ENCODE measurements around the gene HYCC1.

The HYCC1 gene

DNA sequence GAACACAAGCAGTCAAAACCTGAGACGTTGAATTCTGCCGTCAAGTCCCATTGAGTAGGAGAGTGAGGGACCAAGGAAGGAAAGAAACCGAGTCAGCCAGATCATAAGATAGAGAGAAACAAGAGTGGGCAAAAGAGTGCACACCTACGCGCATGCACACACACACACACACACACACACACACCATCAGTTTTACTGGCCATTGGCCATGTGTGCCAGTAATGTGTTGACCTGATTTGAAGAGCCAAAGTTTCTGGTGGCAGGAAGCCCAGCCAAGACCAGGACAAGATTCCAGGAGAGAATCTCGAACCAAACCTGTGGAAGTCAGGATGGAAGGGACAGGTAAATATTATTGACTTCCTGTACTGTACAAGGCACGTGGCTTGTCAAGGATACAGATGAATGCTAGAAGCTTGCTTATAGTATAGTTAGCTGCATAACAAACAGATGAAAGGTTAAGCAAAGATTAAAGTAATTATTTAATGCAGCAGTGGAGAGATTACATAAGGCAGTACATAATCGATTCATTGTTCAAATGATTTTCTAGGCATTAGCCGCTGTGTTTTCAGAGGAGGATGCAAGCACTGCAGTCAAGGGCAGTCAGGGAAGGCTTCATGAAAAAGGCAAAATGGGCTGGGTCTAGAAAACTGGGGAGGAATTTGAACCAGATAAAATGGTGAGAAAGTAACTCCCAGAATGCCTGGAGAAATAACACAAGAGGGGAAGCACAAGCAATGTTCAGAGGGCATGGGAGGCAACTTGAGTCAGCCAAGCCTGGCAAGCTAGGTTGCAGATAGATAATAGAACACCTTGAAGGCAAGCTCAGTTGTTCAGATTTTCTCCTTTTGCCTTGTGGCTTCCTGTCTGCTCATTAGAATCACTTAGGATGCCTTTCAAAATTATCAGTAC lies 2.7 kb upstream of the HYCC1 start:
- DNase-seq = no peak

DNA sequence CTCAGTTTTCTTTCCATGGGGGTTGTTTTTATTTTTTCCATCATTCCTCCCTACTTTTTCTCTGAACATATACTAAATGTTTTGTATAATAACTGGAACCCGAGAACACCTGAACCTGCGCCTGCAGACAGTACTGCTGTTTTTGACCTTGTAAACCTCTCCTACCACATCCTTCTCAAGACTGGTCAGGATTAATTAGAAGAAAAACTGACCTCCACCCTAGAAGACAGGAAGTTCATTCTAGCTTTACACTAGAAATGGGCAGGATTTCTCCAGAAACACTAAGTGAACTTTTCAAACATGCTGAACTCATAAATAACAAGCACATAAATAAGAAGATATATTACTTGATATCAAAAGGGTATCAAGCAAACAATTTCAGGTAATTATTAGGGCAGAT lies 751 bp upstream of the HYCC1 start:
- DNase-seq = no peak

DNA sequence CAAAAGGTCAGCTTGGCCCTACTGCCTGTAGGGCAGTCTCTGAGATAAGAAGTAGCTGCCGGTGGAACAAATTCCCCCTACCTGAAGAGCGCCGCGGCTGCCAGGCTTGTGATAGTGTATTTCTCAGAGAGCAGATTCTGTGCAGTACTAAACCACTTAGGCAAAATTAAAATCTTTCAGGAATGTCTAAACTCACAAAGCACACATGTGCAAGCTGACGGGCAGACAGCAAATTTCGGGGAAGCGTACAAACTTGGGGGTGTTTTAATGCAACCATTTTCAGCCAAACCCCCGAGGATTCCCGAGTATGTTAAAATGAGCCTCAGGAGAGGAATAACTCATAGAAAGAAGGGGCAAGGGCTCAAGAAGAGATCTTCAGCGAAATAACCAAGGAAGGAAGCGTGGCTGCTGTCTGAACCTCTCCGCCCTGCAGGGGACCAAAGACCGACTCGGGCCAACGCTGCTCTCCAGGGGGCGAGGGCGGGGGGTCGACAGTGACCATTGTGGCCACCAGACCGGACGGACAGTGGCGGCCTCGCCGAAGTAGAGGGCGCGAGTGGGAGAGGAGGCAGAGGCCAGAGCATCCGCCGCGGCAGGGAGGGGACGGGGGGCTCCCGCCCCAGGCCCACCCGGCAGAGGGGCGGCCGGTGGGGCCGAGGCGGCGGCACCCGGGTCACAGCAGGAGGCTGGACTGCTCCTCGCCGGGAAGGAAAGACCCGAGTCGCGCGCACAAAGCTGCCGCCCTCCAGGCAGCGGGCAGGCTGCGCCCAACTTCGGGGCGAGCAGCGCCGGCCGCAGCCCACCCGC lies 819 bp downstream of the HYCC1 start:
- peak; percentile 59 for DNase-seq

DNA sequence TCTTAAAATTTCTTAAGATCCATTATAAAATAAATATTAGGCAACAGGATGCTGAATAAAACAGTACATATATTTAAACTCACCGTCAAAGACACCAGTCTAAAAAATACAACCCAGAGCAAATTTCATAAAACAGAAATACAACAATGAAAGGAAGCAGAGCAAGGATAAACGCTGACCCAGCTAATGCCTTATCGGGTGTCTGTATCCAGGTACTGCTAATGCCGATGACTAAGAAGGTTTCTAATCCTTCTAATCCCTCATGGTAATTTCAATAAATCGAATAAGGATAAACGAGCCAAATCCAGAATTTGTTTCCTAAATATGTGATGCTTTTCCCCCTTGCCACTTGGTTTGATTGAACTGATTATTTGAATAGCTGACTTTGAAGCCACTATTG lies 1.7 kb downstream of the HYCC1 start:
- DNase-seq = no peak

DNA sequence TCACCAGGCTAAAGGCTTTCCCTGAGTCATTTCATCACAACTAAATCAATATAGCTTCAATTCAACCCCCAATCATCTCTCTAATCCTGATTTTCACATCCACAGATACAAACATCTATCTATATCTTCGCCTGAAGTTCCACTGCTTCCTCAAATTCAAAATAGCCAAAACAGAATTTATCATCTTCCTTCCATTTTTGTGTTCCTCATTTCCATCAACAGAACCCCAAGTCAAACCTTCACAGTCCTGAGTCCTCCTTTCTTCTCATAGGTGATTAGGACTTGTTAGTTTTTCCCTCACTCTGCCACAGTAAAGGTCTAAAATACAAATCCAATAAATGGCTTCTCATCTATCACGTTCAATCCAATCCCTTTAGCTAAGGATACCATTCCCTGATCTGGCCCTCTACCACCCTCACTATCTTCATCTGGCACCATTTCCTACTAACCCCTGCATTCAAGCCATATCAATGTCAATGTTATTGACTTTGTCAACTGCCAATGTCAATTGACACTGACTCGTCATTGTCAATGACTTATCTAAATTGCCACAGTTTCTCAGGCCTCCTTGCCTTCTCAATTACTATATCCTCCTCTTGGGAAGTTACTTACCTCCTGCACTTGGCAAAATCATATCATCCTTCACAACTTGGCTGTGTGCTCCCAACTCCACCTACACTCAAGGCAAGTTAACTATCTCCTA lies 2.6 kb downstream of the HYCC1 start:
- no peak for DNase-seq

DNA sequence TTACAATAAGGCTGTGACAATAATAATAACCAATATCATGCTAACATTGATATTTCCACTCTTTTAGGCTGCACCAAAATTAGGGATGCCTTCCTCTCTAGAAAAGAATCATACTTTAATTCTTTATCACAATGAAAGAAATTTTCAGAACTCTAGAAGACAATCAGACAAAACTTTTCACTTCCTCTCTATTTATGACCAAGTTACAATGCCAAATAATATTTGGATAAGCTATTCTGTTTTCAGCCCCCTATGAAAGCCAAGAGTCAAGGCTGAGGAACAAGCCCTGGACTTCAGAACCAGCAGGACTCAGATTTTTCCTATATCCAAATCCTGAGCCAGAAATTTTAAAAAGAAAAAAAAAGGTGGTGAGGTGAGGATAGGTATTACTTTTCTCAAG lies 4.6 kb downstream of the HYCC1 start:
- DNase-seq = no peak

DNA sequence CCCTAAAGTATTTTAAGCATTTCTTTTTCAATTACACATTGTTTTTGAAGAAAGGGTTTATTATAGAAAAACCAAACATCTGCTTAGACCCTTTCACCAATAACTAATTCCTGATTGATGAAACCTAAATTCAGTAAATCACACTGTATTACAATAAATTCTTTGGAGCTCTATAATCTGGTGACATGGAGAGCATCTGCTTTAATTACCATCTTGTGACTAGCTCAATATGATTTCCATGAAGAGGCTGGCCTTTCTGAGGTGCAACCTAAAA lies 9.7 kb downstream of the HYCC1 start:
- no peak for DNase-seq

DNA sequence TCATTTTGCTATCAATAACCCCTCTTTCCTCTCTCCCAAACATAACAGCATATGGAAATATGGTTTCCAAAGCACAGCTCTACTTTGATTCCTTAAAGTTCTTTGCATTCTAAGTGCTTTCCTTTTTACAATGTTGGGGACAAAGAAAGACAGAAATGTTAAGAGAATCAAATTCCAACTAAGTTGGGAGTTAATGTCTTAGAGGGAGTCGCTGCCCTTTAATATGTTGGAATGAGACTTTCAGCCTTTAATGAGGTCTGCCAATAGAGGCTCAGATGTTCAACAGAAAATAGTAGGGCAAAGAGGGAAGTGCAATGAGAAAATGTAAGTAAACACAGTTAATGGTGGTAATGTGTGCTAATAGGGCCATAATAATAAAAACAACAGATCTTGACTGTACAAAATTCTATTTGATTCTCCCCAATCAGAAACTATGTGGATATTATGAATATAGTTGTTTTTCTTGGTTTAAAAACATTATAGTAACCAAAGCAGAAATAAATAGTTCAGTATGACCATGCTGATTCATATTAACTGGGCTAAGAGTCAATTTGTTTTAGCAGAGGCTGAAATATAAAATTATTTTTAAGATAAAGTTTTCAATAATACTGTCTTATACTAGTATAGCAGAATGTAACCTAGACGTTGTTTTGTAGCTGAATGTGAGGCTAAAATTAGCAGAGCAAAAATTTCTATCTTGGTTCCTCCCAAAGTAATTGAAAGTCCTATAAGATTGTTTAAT lies 10.3 kb downstream of the HYCC1 start:
- DNase-seq = no peak

DNA sequence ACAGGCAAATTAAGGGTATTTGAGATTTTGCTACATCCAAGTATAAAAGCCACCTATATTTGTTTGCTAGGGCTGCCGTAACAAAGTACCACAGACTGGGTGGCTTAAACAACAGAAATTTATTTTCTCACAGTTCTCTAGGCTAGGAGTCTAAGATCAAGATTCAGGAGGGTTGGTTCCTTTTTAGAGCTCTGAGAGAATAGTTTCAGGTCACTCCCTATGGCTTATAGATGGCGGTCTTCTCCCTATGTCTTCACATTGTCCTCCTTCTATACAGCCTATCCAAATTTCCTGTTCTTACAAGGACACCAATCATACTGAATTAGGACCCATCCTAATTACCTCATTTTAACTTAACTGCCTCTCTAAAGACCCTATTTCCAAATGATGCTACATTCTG lies 11.2 kb downstream of the HYCC1 start:
- DNase-seq = no peak

DNA sequence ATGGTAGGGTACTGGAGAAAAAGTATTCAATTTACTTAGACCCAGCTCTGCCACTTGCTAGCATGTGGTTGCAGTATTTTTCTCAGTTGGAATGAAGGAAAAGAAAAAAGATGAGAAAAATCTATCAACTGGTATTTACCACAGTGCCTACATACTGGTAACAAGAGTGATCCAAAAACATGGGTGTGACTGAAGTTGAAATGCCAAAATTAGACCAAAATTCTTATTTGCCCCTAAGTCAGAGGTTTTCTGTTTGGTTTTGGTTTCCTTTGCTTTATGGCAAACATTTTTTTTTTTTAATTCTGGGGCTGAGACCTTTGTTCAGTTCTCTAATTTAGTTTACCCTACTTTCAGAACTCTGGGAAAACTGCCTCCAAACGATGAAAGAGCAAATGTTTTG lies 12.3 kb downstream of the HYCC1 start:
- DNase-seq = no peak

DNA sequence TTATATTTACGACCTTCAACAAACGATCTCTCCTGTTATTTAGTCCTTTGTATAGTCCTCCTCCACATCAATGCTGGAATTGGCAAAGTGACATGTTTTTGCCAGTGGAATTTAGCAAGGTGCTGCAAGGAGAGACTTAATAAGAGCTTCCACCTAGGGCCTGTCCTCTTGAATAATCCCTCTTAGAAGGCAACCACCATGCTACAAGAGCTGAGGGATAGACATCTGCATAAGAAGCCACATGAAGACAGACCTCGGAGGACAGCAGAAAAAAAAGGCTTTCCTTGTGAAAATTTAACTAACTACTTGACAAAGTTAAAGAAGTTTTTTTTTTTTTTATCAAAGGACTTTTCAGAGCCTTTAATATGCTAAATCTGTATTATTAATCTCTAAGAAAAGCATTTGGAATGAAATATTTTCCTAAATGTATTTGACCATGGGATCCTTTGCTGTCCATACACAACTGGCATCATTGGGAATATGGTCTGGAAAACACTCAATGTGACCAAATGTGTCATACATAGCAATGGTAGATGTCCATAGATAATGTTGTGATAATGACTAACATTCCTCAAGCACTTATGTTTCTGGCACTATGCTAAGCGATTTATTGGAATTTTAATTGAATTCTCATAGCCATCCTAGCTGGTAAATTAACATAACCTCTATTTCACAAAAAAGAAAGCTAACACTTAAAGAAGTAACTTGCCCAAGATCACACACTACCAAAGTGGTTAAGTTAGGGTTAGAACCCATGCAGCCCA lies 13.2 kb downstream of the HYCC1 start:
- DNase-seq = no peak

DNA sequence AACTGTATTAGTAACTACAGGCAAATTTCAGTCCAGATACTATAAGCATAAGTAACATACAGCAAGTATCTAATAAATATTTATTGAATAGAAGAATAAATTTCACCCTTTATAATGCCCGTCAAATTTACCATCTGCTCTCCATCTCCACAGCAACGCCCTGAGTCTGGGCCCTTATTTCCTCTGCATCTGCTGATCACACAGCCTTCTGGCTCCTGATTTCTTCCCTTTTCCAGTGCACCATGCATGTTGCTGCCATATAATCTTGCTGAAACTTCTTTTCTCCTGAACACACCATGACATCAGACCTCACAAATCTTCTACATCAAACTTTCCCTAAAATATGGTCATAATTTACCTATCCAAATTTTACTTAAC lies 15.4 kb downstream of the HYCC1 start:
- DNase-seq = peak; percentile 27

DNA sequence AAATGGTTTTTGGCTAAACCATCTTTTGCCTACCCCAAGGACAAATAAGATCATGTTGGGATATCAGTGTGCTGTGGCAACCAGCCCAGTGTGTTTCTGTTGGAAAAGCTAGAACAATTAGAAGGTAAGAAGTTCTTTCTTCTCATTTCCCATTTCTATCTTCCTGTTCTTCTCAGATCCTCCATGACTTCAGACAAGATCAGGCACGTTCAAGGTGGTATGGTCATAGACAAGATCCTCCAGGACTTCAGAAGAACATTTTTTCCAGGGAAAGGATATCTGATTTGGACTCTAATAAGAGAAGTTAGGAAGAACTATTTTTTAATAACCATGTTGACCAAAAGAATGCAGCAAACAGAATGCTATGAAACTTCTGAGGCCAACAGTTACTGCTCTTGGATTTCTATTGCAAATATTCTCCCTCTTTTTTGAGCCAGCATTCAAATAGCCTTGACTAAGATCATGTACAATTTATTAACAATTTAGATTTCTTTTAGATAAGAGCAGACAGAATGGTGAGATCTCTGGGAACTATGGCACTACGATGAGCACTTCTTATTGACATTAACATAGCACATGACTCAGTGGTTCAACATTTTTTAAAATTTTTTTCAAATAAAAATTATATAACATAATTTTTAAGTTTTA lies 15.9 kb downstream of the HYCC1 start:
- DNase-seq = no peak

DNA sequence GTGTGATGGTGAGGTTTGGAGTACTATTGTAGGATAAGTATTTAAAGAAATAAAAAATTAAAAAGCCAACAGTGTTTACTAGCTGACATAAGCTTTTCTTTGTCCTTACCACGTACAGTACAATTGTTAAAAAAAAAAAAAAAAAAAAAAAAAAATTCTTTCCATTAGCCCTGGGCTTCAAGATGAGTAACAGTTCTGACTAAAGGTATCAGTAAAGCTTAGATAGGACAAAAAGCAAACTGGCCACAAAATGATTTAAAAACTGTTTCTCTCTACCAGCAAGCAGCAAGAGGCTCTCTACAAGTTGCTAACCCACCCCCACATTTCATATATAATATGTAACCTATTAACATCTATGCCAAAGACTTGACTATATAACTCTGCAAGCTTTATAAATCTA lies 17.5 kb downstream of the HYCC1 start:
- no peak for DNase-seq

DNA sequence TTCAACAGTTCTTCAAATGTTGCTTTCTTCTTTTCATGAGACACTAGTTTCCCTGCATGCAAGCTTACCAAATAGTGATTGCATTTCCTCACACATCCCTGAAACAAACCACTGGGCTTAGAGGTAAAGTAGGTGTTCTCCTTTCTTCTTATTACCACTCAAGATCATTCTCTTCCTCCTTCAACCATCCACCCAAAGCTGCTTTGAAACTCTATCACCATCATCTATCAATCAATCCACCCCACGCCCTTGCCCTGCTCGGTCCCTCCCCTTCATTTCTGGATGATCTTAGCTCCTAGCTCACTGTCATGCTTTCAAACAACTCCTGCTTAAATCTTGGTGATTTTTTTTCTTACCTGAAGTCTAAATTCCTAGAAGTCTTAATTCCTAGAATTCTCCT lies 18.9 kb downstream of the HYCC1 start:
- DNase-seq = no peak

DNA sequence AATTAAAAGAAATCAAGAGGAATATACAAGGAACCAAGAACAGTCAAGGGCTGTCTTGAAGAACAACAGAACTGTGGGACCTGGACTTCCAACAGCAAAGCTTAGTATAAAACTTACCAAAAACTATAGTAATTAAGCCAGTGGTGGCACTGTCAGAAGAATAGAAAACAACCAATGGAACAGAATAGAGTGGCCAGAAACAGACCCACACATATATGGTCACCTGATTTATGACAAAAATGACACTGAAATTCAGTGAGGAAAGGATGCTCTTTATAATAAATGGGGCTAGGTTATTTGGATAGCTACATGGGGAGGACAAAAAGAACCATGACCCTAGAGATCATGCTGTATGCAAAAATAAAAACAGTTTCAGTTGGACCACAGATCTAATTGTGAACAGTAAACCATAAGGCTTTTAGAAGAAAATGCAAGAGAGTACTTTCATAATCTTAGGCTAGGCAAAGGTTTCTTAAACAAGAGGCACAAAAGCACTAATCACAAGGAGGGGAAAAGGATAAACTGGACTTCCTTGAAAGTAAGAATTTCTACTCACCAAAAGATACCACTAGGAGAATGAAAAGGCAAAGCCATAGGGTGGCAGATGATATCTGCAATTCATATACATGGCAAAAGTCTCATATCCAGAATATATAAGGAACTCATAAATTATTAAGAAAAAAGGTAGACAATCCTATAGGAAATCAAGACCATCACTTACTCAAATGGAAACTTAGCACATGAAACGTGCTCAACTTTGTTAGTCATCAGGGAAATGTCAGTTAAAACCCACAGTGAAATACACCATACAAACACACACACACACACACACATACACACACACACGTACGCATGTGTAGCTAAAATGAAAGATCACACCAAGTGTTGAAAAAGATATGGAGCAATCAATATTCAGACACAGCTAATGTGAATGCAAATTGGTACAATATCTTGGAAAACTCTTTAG lies 20.8 kb downstream of the HYCC1 start:
- DNase-seq = no peak

DNA sequence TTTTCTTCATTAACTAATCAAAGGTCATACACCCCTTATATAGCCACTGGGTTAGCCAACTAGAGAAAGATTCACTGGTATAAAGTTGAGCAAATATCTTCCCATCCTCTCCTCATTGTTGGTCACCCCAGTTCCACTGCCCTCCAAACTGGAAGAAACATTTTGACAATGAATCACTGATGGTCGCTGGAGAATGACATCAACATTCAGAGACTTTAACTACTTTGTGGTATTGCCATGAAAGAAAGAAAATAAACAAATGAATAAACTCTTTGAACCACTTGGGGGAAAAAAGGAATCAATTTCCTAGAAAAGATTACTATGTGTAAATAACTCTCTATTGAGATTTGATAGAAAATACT lies 23.4 kb downstream of the HYCC1 start:
- no peak for DNase-seq

DNA sequence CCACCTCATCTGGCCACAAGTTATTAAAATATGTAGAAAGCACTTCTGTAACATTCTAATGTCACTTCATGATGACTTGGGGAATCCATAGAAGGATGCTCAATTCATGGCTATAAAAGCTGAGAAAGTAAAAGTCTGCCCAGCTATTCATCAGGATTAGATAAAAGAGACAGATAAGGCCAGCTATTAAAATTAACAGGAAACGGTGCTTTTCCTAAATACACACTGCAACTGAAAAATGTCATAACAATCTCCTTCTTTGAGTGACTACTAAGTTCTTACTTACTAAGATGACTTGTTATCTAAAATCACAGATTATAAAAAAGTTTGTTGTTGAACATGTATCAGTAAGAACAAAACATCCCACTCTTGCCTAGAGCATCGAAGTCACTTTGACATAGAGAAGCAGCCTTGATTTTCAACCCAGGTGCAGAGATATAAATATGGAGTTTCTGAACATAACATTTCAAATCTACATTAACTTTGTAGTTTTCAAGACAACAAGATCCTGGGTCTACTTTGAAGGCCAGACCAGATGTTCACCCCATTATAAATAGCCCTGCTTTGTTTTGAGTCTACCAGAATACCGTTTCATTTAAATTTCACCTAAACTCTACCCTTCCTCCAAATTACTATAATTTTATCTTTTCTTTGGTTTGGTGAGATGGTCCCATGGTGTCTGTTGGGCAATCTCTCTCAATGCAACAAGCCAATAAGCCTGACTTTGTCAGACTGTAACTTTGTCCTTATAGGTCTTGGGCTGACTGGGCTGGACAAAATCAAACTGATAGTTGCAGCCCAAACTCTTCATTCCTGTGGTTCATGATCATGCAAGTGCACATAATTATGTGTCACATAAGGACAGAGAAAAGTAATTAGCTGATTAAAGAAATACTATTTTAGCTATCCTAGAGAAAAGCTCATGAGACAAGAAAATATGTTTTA lies 24.0 kb downstream of the HYCC1 start:
- DNase-seq = no peak

DNA sequence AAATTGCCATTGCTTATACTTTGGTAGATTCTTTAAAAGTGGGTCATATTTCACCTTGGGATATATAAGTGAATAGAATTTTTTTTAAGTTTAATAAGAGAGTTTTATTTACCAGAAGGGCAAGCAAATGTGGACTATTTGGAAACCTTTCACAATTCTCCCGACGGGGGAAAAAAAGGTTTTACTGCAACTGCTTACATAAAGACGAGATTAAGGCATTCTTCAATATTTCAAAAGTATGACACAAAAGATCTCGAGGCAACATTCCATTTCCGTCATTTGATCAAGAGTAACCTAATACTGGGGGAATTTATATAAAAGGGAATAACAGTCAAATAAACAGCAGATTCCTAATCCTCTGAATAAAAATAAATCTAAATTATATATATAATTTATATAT lies 28.5 kb downstream of the HYCC1 start:
- DNase-seq = no peak

Measured in NCI-H1092 treated with DMSO at 0.1 percent for 48 hours (cell line).